WTC11 (cell line): ENCODE results near the gene NEO1. TPM values are rescaled to one million over a fixed set of nuclear protein-coding genes. Genes with fewer than 3 reads are reported as not detected.

Source experiments
- ATAC-seq: fragments of 200-7000 bp; cut with Tn5 transposase; 2 replicates; pipeline ENCODE4 v1.10.0; 2021; ENCODE audit warnings: mild to moderate bottlenecking, moderate library complexity
- CTCF ChIA-PET: fragments of 300-600 bp; sonication (Branson Sonifier 250); formaldehyde crosslinking; loops from one replicate; lab custom pipeline; 2021; ENCODE audit warnings: antibody characterized with exemption; lab: Charles Lee
- POLR2A ChIA-PET: fragments of 350-600 bp; sonication (Branson Sonifier 250); formaldehyde crosslinking; loops from one replicate; lab custom pipeline; 2021; ENCODE audit warnings: antibody characterized with exemption; lab: Charles Lee
- DNase-seq: peaks from one replicate; pipeline ENCODE4 v3.0.0; 2021; ENCODE audit warnings: low spot score
- H3K27ac Mint-ChIP-seq: 2 replicates; pipeline ENCODE4 v1.8.0; 2021; ENCODE audit warnings: mixed read lengths
- H3K27me3 Mint-ChIP-seq: 2 replicates; pipeline ENCODE4 v1.8.0; 2021; ENCODE audit warnings: low read depth, mild to moderate bottlenecking, moderate library complexity, mixed read lengths
- H3K36me3 Mint-ChIP-seq: 2 replicates; pipeline ENCODE4 v1.8.0; 2021; ENCODE audit warnings: mixed read lengths
- H3K4me1 Mint-ChIP-seq: 2 replicates; pipeline ENCODE4 v1.8.0; 2022; ENCODE audit warnings: mixed read lengths
- H3K4me3 Mint-ChIP-seq: 2 replicates; pipeline ENCODE4 v1.8.0; 2021; ENCODE audit warnings: mild to moderate bottlenecking, moderate library complexity, mixed read lengths
- H3K9me3 Mint-ChIP-seq: 2 replicates; pipeline ENCODE4 v1.8.0; 2021; ENCODE audit warnings: mixed read lengths
- CBFB ChIP-seq: sonication (generic); formaldehyde crosslinking; IDR thresholded peaks from 2 replicates; pipeline ENCODE4 v1.8.1; 2022; ENCODE audit warnings: mild to moderate bottlenecking, low read depth, missing genetic modification reagents
- FOXJ3 ChIP-seq: sonication (generic); formaldehyde crosslinking; IDR thresholded peaks from 2 replicates; pipeline ENCODE4 v1.9.0; 2021; ENCODE audit warnings: missing genetic modification reagents, mild to moderate bottlenecking, borderline replicate concordance
- GABPB1 ChIP-seq: sonication (generic); formaldehyde crosslinking; IDR thresholded peaks from 2 replicates; pipeline ENCODE4 v1.8.1; 2023; ENCODE audit warnings: mild to moderate bottlenecking, missing genetic modification reagents
- MXD4 ChIP-seq: fragments of 250-450 bp; sonication (Bioruptor Pico); IDR thresholded peaks from 2 replicates; pipeline ENCODE4 v1.8.0; 2021; ENCODE audit warnings: mild to moderate bottlenecking, moderate library complexity, borderline replicate concordance
- NFATC4 ChIP-seq: fragments of 250-450 bp; sonication (Bioruptor Pico); IDR thresholded peaks from 2 replicates; pipeline ENCODE4 v1.9.0; 2021; ENCODE audit warnings: mild to moderate bottlenecking
- NFE2L1 ChIP-seq: sonication (generic); formaldehyde crosslinking; IDR thresholded peaks from 2 replicates; pipeline ENCODE4 v1.8.1; 2023; ENCODE audit warnings: missing genetic modification reagents
- NR2C2 ChIP-seq: sonication (generic); formaldehyde crosslinking; IDR thresholded peaks from 2 replicates; pipeline ENCODE4 v1.8.0; 2022; ENCODE audit warnings: mild to moderate bottlenecking, missing genetic modification reagents
- OVOL2 ChIP-seq: fragments of 250-450 bp; sonication (Bioruptor Pico); IDR thresholded peaks from 2 replicates; pipeline ENCODE4 v1.9.0; 2021; ENCODE audit warnings: mild to moderate bottlenecking, borderline replicate concordance
- SP1 ChIP-seq: sonication (generic); formaldehyde crosslinking; conservative IDR thresholded peaks from 2 replicates; pipeline ENCODE4 v1.8.1; 2022; ENCODE audit warnings: missing genetic modification reagents
- TCF7 ChIP-seq: sonication (generic); formaldehyde crosslinking; IDR thresholded peaks from 2 replicates; pipeline ENCODE4 v1.8.0; 2022; ENCODE audit warnings: mild to moderate bottlenecking, low read depth, missing genetic modification reagents, moderate library complexity
- TEAD1 ChIP-seq: sonication (generic); formaldehyde crosslinking; IDR thresholded peaks from 2 replicates; pipeline ENCODE4 v1.8.0; 2022; ENCODE audit warnings: mild to moderate bottlenecking, missing genetic modification reagents
- ZNF232 ChIP-seq: sonication (generic); formaldehyde crosslinking; IDR thresholded peaks from 2 replicates; pipeline ENCODE4 v1.8.0; 2022; ENCODE audit warnings: mild to moderate bottlenecking, missing genetic modification reagents
- total RNA-seq: library from RNA; stranded (reverse); gene quantifications from 3 replicates; pipeline ENCODE4 v1.2.3, GENCODE V29; 2021
- TF ChIP-seq, protein P1 (sequence below): sonication (generic); formaldehyde crosslinking; IDR thresholded peaks from 2 replicates; pipeline ENCODE4 v1.8.0; 2022; ENCODE audit warnings: mild to moderate bottlenecking, missing genetic modification reagents
- TF ChIP-seq, protein P2 (sequence below): fragments of 250-450 bp; sonication (Bioruptor Pico); IDR thresholded peaks from 2 replicates; pipeline ENCODE4 v1.9.0; 2021; ENCODE audit warnings: mild to moderate bottlenecking
- TF ChIP-seq, protein P3 (sequence below): fragments of 200-600 bp; IDR thresholded peaks from 2 replicates; pipeline ENCODE4 v1.8.0; 2022; ENCODE audit warnings: antibody characterized with exemption
- TF ChIP-seq, protein P4 (sequence below): sonication (generic); formaldehyde crosslinking; IDR thresholded peaks from 2 replicates; pipeline ENCODE4 v1.8.1; 2022; ENCODE audit warnings: mild to moderate bottlenecking, moderate library complexity, missing genetic modification reagents
- TF ChIP-seq, protein P5 (sequence below): sonication (generic); formaldehyde crosslinking; IDR thresholded peaks from 2 replicates; pipeline ENCODE4 v1.8.0; 2022; ENCODE audit warnings: missing genetic modification reagents
- TF ChIP-seq, protein P6 (sequence below): sonication (generic); formaldehyde crosslinking; IDR thresholded peaks from 2 replicates; pipeline ENCODE4 v1.8.1; 2023; ENCODE audit warnings: mild to moderate bottlenecking, missing genetic modification reagents, moderate library complexity
- TF ChIP-seq, protein P7 (sequence below): fragments of 250-450 bp; sonication (Bioruptor Pico); IDR thresholded peaks from 2 replicates; pipeline ENCODE4 v1.9.0; 2021; ENCODE audit warnings: mild to moderate bottlenecking, borderline replicate concordance

NEO1 gene
- total RNA-seq, 1 experiment from 2014 or later = 37.1 TPM

DNA sequence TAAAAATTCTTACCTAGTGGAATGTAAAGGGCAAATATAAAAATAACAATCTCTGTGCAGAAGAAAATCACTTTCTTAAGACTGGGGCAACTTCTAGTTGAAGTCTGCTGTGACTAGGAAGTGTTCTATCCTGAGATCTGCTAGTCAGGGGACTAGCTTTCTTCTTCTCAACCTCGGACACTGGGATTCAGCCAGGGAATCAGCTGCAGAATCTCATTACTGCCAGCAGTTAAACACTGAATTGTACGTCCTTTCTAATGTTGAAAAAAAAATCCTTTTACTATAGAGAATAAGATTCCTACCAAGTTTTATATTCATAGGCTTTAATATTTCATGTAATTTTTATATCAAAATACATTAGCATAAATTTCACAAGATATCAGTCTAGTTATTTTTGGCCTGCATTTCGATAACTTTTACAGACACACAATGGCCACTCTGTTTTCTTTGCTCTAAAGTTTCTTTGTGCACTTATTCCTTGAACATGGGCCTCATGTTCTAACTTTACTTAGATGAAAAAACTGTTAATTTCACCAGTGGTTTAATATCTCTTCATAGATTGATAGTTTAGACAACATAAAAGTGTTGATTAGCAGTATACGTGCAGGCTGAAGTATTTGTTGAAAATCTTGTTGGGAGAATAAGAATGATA lies 2.6 kb upstream of the NEO1 start:
- Mint-ChIP-seq H3K36me3 (no peaks in the 10 kb centered on the region), H3K9me3 (no peaks in the 10 kb centered on the region), H3K27me3 (peaks cover 8% of the 10 kb centered on the region), H3K27ac (no peak overlapping the region), H3K4me1 (peaks cover 23% of the 10 kb centered on the region), H3K4me3 (no peak overlapping the region; the same call in 1 of the 2 replicates)
- no peak for DNase-seq
- ChIA-PET POLR2A (no interaction called here), CTCF (no interaction called here)
- TF ChIP-seq NR2C2 (CRISPR knock-in tag) (no peak), ZNF232 (CRISPR knock-in tag) (no peak), OVOL2 (CRISPR knock-in tag) (no peak), TCF7 (CRISPR knock-in tag) (no peak), GABPB1 (CRISPR knock-in tag) (no peak), CBFB (no peak), FOXJ3 (CRISPR knock-in tag) (no peak), NFATC4 (CRISPR knock-in tag) (no peak), NFE2L1 (CRISPR knock-in tag) (no peak), MXD4 (no peak), TEAD1 (no peak), SP1 (CRISPR knock-in tag) (no peak)
- TF ChIP-seq, protein P1, sequence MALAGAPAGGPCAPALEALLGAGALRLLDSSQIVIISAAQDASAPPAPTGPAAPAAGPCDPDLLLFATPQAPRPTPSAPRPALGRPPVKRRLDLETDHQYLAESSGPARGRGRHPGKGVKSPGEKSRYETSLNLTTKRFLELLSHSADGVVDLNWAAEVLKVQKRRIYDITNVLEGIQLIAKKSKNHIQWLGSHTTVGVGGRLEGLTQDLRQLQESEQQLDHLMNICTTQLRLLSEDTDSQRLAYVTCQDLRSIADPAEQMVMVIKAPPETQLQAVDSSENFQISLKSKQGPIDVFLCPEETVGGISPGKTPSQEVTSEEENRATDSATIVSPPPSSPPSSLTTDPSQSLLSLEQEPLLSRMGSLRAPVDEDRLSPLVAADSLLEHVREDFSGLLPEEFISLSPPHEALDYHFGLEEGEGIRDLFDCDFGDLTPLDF (CRISPR knock-in tag) = no peak
- TF ChIP-seq, protein P2, sequence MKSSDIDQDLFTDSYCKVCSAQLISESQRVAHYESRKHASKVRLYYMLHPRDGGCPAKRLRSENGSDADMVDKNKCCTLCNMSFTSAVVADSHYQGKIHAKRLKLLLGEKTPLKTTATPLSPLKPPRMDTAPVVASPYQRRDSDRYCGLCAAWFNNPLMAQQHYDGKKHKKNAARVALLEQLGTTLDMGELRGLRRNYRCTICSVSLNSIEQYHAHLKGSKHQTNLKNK (CRISPR knock-in tag) = no peak
- TF ChIP-seq, protein P3, sequence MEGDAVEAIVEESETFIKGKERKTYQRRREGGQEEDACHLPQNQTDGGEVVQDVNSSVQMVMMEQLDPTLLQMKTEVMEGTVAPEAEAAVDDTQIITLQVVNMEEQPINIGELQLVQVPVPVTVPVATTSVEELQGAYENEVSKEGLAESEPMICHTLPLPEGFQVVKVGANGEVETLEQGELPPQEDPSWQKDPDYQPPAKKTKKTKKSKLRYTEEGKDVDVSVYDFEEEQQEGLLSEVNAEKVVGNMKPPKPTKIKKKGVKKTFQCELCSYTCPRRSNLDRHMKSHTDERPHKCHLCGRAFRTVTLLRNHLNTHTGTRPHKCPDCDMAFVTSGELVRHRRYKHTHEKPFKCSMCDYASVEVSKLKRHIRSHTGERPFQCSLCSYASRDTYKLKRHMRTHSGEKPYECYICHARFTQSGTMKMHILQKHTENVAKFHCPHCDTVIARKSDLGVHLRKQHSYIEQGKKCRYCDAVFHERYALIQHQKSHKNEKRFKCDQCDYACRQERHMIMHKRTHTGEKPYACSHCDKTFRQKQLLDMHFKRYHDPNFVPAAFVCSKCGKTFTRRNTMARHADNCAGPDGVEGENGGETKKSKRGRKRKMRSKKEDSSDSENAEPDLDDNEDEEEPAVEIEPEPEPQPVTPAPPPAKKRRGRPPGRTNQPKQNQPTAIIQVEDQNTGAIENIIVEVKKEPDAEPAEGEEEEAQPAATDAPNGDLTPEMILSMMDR = no peak
- TF ChIP-seq, protein P4, sequence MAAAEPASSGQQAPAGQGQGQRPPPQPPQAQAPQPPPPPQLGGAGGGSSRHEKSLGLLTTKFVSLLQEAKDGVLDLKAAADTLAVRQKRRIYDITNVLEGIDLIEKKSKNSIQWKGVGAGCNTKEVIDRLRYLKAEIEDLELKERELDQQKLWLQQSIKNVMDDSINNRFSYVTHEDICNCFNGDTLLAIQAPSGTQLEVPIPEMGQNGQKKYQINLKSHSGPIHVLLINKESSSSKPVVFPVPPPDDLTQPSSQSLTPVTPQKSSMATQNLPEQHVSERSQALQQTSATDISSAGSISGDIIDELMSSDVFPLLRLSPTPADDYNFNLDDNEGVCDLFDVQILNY (CRISPR knock-in tag) = no peak
- TF ChIP-seq, protein P5, sequence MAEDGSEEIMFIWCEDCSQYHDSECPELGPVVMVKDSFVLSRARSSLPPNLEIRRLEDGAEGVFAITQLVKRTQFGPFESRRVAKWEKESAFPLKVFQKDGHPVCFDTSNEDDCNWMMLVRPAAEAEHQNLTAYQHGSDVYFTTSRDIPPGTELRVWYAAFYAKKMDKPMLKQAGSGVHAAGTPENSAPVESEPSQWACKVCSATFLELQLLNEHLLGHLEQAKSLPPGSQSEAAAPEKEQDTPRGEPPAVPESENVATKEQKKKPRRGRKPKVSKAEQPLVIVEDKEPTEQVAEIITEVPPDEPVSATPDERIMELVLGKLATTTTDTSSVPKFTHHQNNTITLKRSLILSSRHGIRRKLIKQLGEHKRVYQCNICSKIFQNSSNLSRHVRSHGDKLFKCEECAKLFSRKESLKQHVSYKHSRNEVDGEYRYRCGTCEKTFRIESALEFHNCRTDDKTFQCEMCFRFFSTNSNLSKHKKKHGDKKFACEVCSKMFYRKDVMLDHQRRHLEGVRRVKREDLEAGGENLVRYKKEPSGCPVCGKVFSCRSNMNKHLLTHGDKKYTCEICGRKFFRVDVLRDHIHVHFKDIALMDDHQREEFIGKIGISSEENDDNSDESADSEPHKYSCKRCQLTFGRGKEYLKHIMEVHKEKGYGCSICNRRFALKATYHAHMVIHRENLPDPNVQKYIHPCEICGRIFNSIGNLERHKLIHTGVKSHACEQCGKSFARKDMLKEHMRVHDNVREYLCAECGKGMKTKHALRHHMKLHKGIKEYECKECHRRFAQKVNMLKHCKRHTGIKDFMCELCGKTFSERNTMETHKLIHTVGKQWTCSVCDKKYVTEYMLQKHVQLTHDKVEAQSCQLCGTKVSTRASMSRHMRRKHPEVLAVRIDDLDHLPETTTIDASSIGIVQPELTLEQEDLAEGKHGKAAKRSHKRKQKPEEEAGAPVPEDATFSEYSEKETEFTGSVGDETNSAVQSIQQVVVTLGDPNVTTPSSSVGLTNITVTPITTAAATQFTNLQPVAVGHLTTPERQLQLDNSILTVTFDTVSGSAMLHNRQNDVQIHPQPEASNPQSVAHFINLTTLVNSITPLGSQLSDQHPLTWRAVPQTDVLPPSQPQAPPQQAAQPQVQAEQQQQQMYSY (CRISPR knock-in tag) = no peak
- TF ChIP-seq, protein P6, sequence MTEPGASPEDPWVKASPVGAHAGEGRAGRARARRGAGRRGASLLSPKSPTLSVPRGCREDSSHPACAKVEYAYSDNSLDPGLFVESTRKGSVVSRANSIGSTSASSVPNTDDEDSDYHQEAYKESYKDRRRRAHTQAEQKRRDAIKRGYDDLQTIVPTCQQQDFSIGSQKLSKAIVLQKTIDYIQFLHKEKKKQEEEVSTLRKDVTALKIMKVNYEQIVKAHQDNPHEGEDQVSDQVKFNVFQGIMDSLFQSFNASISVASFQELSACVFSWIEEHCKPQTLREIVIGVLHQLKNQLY (CRISPR knock-in tag) = no peak
- TF ChIP-seq, protein P7, sequence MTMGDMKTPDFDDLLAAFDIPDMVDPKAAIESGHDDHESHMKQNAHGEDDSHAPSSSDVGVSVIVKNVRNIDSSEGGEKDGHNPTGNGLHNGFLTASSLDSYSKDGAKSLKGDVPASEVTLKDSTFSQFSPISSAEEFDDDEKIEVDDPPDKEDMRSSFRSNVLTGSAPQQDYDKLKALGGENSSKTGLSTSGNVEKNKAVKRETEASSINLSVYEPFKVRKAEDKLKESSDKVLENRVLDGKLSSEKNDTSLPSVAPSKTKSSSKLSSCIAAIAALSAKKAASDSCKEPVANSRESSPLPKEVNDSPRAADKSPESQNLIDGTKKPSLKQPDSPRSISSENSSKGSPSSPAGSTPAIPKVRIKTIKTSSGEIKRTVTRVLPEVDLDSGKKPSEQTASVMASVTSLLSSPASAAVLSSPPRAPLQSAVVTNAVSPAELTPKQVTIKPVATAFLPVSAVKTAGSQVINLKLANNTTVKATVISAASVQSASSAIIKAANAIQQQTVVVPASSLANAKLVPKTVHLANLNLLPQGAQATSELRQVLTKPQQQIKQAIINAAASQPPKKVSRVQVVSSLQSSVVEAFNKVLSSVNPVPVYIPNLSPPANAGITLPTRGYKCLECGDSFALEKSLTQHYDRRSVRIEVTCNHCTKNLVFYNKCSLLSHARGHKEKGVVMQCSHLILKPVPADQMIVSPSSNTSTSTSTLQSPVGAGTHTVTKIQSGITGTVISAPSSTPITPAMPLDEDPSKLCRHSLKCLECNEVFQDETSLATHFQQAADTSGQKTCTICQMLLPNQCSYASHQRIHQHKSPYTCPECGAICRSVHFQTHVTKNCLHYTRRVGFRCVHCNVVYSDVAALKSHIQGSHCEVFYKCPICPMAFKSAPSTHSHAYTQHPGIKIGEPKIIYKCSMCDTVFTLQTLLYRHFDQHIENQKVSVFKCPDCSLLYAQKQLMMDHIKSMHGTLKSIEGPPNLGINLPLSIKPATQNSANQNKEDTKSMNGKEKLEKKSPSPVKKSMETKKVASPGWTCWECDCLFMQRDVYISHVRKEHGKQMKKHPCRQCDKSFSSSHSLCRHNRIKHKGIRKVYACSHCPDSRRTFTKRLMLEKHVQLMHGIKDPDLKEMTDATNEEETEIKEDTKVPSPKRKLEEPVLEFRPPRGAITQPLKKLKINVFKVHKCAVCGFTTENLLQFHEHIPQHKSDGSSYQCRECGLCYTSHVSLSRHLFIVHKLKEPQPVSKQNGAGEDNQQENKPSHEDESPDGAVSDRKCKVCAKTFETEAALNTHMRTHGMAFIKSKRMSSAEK (CRISPR knock-in tag) = no peak
- ATAC-seq = no peak
